Stimulated activated CD4-positive, alpha-beta T cell treated with anti-CD3 and anti-CD28 coated beads, Interleukin-15, amount 100 ng/mL, for 24 hours (primary cell): ENCODE results near the gene UHRF2.
"Not testable (repeated sequence)": the region's sequence is repeated elsewhere in the genome, so short reads cannot be mapped to it uniquely, and the experiment has no call there.

Experiments
- DNase-seq: peaks from one replicate; pipeline ENCODE4 v3.0.0-alpha.2; 2020

The UHRF2 gene

DNA sequence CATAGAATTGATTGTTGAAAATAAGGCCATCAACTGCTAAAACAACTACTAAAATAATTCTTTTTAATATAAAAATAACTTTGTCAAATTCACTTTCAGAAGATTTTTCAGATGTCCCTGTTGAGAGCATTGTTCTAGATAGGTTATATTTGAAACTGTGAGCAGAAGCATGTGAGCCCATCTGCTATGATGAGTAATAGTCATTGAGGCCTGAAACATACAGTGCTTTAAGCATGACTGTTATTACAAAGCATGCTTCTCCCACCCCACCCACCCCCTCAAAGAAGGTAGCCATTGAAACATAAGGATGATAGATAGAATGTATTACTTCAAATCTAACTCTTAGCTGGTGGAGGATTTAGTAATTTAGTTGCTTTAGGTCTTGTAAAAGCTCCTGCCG is 86.0 kb downstream of the UHRF2 start:
- DNase-seq, result no peak

- no peak for DNase-seq
Measured at GRCh38 chr9:6501526-6502210, 88.7 kb downstream of the UHRF2 start.

DNA sequence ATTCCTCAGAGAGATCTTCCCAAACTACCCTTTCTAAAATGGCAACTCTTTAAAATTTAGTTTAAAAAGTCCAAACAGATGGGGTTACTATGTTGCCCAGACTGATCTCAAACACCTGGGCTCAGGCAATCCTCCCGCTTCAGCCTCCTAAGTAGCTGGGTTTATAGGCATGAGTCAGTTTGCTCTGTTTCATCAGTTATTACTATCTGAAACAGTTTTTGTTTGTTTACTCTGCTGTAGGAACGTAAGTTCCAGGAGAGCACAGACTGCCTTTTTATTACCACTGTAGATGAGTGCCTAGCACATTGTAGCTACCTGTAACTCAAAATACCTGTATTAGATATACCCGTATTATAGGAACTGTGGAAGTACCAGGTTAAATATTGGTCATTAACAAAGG is 89.4 kb downstream of the UHRF2 start:
- DNase-seq, result no peak

DNA sequence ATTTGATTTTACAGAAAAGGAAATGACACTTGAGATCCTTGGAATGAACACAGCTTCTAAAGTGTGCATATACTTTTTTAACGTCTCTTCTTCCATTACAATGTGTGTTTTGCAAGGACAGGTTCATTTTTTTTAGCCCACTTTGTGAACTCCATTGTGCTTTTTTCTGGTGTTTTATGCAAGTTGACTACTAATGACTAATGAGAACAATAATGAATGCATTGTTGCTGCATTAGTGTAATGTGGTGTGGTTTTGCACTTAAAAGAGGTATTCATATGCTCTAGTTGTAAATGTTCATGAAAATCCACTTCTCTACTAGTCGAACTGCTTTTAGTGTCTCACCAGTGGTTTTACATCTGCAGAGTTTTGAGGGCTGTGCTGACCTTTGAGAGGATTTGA is 93.6 kb downstream of the UHRF2 start:
- DNase-seq, result no peak

DNA sequence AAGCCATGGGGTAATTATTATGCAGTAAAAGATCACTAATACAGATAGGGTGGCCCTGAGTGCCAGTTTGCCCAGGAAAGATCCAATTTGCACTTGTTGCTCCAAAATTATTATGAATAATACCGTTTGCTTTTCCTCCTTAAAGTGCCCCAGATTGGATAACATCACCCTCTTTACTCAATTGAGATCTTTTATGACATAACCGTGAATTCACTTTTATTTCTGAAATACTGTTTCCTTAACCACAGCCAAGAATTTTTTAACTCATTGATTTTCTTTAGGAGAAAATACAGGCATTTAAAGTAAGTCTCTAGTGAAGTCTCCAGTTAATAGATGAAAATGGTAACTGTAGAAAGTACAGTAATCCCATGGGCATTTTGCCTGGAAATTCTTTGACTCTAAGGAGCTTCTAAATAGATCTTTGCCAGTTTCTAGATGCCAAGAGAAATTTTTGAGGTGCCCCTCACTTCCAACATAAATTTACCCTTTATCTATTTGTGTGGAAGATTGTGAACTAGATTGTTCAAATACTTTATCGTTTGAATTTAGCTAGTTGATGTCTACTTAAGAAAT is 99.2 kb downstream of the UHRF2 start:
- no peak for DNase-seq

- DNase-seq, result no peak
Measured at GRCh38 chr9:6522263-6522662, 109.3 kb downstream of the UHRF2 start.

DNA sequence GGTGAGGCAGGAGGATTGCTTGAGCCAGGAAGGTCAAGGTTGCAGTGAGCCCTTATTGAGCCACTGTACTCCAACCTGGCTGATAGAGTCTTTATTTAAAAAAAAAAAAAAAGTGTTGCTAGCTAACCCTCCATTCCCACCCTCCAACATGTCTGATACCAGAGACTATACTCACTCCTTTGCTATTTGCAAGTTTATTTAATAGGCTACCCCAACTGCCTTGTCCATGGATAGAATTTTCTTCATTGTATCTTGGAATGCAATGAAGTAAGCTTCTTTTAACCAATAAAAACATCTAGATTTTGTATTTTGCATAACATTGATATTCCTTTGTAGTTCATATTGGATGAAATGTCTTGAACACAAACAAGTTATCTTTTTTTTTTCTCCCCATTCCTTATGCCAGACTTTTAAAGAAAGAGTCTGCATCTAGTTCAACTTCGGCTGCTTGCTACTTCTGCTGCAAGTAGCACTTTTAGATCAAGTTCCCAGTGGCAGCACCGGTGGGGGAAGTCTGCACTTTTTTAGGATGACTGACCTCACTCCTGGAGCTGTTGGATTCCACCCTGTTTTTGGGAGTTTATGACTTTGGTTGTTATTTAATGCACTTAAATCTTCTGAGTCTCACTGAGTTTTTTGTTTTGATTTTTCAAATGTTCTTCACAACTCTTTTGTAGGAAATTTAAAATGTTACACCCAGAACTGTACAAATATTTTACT is 112.5 kb downstream of the UHRF2 start:
- DNase-seq, result no peak

DNA sequence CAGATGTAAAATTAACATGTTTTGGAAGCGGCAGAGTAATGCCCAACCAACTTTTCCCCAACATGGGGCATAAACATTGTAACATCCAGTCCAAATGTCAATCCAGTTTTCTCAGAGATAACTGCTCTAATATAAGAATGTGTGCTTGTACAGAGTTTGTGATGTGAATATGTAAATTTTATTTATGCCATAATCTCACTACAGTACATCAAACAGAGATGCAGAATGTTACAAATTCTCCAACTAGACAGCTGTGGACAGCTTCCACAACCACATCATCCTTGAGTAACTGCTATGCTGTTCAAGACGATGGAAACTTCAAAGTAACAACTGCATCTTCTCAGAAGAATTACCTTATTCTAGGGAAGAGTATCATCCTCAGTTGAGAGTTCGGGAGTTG is 122.6 kb downstream of the UHRF2 start:
- DNase-seq, result no peak

- peak; percentile 3 for DNase-seq
Measured at GRCh38 chr9:6538666-6539071, 125.7 kb downstream of the UHRF2 start.

DNA sequence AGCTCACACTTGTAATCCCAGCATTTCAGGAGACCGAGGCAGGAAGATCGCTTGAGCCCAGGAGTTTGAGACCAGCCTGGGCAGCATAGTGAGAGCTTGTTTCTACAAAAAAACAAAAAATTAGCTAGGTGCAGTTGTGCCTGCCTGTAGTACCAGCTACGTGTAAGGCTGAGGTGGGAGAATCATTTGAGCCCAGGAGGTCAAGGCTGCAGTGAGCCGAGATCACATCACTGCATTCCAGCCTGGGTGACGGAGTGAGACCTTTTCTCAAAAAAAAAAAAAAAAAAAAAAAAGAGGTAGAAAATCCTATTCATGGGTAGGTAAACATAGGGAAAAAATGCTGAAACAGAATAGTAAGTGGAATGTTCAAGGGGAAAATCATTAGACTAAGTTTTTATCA is 129.6 kb downstream of the UHRF2 start:
- DNase-seq, result not testable (repeated sequence)

DNA sequence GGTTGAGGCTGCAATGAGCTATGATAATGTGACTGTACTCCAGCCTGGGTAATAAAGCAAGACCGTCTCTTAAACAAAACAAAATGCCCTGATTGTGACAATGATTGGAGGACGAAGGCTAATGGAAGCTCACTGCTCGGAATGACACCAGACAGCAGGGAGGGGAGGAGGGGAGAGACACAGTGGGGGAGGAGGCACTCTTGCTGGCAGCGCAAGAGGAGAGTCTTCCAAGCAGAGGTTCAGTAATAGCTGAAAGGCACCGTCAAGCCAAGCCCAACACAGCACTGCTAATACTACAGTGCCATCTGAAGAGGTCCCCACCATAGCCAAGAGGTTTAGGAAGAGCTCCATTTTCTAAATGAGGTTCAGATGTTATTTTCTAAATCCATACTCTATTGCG is 130.2 kb downstream of the UHRF2 start:
- no peak for DNase-seq

DNA sequence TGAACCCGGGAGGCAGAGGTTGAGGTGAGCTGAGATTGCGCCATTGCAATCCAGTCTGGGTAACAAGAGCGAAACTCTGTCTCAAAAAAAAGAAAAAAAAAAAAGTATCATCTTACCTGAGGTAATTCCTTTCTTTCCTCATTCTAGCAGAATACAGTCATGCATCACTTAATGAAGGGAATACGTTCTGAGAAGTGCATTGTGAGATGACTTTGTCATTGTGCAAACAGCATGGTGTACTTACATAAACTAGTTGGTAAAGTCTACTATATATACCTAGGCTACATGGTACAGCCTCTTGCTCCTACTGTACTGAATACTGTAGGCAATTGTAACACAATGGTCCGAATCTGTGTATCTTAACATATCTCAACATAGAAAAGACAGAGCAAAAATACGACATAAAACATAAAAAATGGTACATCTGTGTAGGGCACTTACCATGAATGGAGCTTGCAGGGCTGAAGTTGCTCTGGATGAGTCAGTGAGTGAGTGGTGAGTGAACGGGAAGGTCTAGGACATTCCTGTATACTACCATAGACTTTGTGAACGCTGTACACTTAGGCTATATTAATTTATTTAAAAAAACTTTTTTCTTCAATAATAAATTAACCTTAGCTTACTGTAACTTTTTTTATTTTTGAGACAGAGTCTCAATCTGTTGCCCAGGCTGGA is 132.2 kb downstream of the UHRF2 start:
- no peak for DNase-seq

- DNase-seq, result no peak
Measured at GRCh38 chr9:6549106-6549800, 136.3 kb downstream of the UHRF2 start.

DNA sequence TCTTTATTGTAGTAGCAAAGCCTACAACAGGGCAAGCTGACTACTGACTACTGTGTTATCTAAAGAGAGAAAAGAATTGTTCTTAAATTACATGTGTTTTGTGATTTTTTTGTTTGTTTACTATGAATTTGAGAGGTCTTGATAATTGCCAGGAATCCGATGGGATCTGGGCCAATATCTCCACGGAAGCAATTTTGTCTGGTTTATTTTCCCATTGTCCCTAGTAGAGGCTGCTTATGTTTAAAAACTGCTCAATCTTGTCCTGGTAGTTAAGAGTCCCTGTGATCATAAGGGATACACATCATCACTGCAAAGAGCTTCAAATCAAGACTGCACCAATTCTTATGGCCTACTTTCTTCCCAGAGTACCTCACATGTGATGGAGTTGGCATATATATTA is 138.1 kb downstream of the UHRF2 start:
- DNase-seq, result no peak

DNA sequence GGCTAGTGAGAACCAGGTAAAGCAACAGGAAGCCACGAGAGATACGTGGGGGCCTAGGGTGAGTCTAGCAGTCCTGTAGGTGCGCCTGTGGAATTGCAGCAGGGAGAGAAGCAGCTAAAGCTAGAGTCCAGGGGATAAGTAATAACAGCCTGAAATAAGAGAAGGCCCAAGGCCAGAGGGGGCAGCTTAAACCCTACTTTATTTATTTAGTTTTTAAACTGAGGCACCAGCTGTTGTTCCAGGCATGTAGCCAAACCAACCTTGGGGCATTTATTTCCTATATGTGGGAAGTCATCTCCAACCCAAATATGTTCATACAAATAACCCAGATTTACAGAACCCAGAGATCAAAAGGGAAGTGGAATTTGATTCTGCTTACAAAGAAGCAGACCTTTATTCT is 139.0 kb downstream of the UHRF2 start:
- DNase-seq, result no peak

GRCh38 chr9:6552498-6553121 is 139.6 kb downstream of the UHRF2 start:
- no peak for DNase-seq

- DNase-seq, result no peak
Measured at GRCh38 chr9:6553866-6554265, 140.9 kb downstream of the UHRF2 start.
